Measurements from ENCODE around the gene HEXIM2.

GRCh38 chr17:45127548-45128300 lies 34.0 kb upstream of the HEXIM2 start:
- TF ChIP-seq CTCF (optimal IDR thresholded peaks at IDR 0.05 in 1 of 3, IDR thresholded peaks at IDR 0.05 in 1 of 3, conservative IDR thresholded peaks at IDR 0.05 in 1 of 3; ENCODE audit: extremely low read depth in 1 of 3, insufficient read depth in 2 of 3, low read length in 3 of 3) (no peak), EZH2 (IDR thresholded peaks at IDR 0.05; ENCODE audit: low read length) (no peak)
